Endothelial cell of hepatic sinusoid (primary cell): ENCODE measurements around the gene ANKRD12.
"Not testable (repeated sequence)": the region's sequence is repeated elsewhere in the genome, so short reads cannot be mapped to it uniquely, and the experiment has no call there.

Source experiments
- in situ Hi-C: cut with HindIII; loops from 2 replicates; pipeline ENCODE4 v1.10.0; 2017; ENCODE audit warnings: low sequenced_read_pairs

The ANKRD12 gene

GRCh38 chr18:9136315-9137155, at the start of gene ANKRD12:
Gene ANKRD12 (plus strand): TSS chr18:9136781. CDS start chr18:9182433, 45,652 bp downstream.
- in situ Hi-C loops: loop anchor here (5.0 kb wide), 1 partner anchor 51 kb away; no protein-coding TSS in a partner anchor

- in situ Hi-C loops: no loop called here
Observed at GRCh38 chr18:9087144-9087543, 49.4 kb upstream of the ANKRD12 start.

- in situ Hi-C loops: no loop called here
Observed at GRCh38 chr18:9088252-9088651, 48.3 kb upstream of the ANKRD12 start.

GRCh38 chr18:9088727-9089126, 47.9 kb upstream of the ANKRD12 start:
- in situ Hi-C loops: not testable (repeated sequence)

GRCh38 chr18:9090578-9090977, 46.0 kb upstream of the ANKRD12 start:
- in situ Hi-C loops: no loop called here

- in situ Hi-C loops: no loop called here
Observed at GRCh38 chr18:9091066-9091476, 45.5 kb upstream of the ANKRD12 start.

- in situ Hi-C loops: no loop called here
Observed at GRCh38 chr18:9092665-9093064, 43.9 kb upstream of the ANKRD12 start.

- in situ Hi-C loops: not testable (repeated sequence)
Observed at GRCh38 chr18:9093109-9093508, 43.5 kb upstream of the ANKRD12 start.

- in situ Hi-C loops: no loop called here
Observed at GRCh38 chr18:9094307-9095226, 42.0 kb upstream of the ANKRD12 start.

GRCh38 chr18:9095297-9096006, 41.1 kb upstream of the ANKRD12 start:
- in situ Hi-C loops: no loop called here

- in situ Hi-C loops: no loop called here
Observed at GRCh38 chr18:9096007-9096371, 40.6 kb upstream of the ANKRD12 start.

- in situ Hi-C loops: no loop called here
Observed at GRCh38 chr18:9096685-9097084, 39.9 kb upstream of the ANKRD12 start.

- in situ Hi-C loops: no loop called here
Observed at GRCh38 chr18:9097349-9097748, 39.2 kb upstream of the ANKRD12 start.

GRCh38 chr18:9100796-9101195, 35.8 kb upstream of the ANKRD12 start:
- in situ Hi-C loops: no loop called here

- in situ Hi-C loops: no loop called here
Observed at GRCh38 chr18:9101730-9102507, 34.7 kb upstream of the ANKRD12 start.

- in situ Hi-C loops: no loop called here
Observed at GRCh38 chr18:9102508-9103375, 33.8 kb upstream of the ANKRD12 start, which contains the start of gene NDUFV2. Gene NDUFV2 (plus strand): TSS chr18:9102699. CDS start chr18:9102744, 45 bp downstream.

GRCh38 chr18:9103376-9103873, 33.2 kb upstream of the ANKRD12 start:
- in situ Hi-C loops: no loop called here

GRCh38 chr18:9104244-9104901, 32.2 kb upstream of the ANKRD12 start:
- in situ Hi-C loops: no loop called here
